ENCODE measurements around the gene GSE1.

GSE1 gene

GRCh38 chr16:85707528-85708095 lies 94.5 kb downstream of the GSE1 start:
- DNase-seq (ENCODE audit: low read depth), result no peak

- DNase-seq (ENCODE audit: low read depth), result no peak
Measured at GRCh38 chr16:85708338-85708737, 95.2 kb downstream of the GSE1 start.

DNA sequence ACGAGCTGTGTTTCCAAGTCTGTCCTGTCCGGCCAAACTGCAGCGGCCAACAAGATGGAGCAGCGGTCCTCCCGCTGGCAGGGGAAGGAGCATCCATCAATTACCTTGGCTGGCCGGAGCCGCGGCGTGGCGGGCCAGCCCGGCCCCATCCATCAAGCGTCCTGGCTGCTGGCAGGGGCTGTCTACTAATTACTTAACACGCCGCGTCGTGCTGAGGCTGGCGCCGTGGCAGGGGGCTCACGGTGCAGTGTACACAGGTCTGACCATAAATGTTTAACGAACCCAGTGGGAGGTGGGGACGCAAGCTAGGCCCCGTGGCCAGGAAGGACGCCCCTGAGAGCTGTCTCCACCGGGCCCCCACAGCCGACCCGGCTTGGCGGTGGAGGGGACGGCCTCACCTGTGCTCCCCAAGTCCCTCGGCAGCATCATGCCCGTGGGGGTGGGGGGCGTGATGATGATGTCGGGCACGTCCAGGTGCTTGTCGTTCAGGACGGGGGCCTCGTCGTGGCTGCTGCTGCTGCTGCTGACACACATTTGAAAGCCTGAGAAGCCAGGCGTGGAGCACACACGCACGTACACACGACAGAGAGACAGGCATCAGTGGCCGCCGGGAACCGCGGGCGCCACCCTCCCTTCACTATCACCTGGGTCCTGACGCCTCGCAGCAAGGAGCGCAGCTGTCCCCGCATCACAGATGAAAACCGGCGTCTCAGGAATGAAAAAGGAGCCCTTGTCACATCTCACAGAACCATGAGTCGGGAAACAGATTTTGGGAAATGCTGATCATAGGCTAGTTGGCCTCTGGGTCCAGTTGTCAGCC lies 96.9 kb downstream of the GSE1 start:
- no peak for DNase-seq (ENCODE audit: low read depth)

DNA sequence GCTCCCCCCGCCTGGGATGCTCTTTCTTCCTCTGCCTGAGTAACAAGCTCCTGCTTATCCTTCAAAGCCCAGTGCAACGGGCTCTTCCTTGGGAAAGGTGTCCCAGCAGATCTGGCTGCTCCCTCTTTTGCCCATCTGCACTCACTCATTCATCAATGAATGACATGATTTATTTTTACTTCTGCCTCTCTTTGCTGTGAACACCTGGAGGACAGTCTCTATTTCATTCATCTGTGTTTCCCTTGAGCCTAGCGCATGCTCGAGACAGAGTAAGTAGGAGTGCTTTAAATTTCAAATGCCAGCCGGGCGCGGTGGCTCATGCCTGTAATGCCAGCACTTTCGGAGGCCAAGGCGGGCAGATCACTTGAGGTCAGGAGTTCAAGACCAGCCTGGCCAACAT lies 97.6 kb downstream of the GSE1 start:
- no peak for DNase-seq (ENCODE audit: low read depth)

GRCh38 chr16:85711982-85712587 lies 99.0 kb downstream of the GSE1 start:
- DNase-seq (ENCODE audit: low read depth), result no peak

DNA sequence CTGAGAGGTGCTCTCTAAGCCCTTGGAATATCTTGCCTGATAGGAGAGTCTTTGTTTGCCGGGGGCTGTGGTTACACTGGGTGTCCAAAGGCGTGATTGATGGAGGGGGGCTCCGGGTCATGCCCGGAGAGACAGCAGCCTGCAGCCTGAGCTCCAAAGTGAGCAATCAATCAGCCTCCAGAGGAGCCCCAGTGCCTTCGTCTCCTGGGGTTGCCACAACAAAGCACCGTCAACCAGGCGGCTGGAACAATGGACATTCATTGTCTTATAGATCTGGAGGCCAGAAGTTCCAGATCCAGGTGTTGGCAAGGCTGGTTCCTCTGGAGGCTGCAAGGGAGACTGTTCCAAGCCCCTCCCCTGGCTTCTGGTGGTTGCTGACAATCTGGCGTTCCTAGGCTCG lies 99.7 kb downstream of the GSE1 start:
- no peak for DNase-seq (ENCODE audit: low read depth)

DNA sequence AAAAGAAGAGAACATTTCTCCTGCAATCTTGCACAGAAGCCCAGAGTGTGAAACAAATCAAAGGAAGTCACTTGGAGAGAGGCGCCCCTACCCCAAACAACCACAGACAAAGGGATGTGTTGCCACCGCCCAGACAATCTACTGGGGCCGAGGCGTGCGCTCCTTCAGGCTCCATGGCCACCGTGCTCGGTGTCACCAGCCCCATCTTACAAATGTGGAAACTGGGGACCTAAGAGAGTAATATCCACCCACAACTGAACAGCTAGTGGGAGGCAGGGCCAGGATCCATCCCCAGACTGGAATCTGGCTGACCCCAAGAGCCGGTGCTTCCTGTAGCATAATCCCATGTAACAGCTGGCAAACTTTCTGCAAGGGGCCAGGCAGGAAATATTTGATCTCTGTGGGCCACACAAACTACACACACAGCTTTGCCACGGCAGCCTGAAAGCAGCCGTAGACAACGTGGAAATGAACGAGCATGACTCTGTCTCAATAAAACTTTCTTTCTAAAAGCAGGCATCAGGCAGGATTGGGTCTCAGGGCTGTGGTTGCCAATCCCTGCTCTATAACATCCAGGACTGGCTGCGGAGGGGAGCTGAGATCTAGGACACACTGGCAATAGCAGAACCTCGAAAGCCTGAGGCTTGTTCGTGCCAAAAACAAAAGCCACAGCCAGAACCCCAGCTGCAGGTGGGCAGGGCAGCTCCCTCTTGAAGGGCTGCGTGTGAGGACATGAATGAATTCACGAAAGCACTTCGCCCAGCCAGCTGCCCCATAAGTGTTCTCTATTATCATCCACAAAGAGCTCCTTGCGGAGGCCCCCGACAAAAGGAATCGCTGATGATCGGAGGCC lies 102.3 kb downstream of the GSE1 start:
- DNase-seq (ENCODE audit: low read depth), result peak; percentile 24

- DNase-seq (ENCODE audit: low read depth), result no peak
Measured at GRCh38 chr16:85716022-85716679, 103.0 kb downstream of the GSE1 start.

DNA sequence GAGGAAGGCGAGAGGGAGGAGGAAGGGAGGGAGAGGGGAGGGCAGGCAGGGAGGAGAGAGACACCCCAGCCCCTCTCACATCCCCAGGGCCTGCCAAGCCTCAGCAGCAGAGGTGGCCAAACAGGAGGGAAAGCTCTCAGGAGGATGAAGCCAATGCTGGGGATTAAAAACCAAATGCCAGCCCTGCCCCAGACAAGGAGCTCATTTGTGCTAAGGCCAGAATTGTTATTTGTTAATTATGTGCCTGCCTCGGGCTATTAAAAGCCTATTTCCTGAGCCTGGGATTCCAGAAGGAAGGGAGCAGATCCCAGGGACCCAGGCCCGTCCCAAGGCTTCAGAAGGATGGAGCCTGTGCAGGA lies 103.5 kb downstream of the GSE1 start:
- DNase-seq (ENCODE audit: low read depth), result no peak

DNA sequence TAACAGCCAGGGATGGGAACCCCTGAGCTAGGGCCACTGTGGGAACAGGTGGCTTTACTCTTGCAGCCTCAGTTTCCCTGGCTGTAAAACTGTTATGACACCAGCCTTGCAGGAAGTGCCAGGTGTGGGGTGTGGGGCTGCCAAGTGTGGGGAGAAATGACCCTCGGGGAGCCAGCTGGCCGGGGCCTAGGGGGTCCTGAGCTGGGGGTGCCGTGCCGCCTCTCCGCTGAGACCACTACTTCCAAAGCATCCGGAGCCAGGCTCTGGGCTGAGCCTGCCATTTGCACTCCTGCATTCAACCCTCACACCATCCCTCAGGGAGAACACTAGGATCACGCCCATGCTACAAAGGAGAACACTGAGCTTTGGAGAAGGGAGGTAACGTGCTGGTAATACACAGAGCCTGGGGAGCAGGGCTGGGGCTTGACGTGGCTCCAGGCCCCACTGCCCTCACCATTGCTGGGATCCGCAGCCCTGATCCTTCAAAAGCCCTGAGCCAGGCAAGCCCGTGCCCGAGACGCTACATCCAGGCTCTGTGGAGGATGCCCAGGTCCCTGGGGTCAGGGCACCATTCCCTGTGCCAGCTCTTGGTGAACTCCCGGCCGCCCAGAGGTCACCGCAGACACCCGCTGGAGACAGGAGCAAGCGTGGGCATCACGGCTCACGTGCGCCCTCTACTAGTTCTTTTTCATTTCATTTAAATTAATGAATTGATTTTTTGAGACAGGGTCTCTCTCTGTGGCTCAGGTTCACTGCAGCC lies 104.5 kb downstream of the GSE1 start:
- DNase-seq (ENCODE audit: low read depth), result peak; percentile 41

DNA sequence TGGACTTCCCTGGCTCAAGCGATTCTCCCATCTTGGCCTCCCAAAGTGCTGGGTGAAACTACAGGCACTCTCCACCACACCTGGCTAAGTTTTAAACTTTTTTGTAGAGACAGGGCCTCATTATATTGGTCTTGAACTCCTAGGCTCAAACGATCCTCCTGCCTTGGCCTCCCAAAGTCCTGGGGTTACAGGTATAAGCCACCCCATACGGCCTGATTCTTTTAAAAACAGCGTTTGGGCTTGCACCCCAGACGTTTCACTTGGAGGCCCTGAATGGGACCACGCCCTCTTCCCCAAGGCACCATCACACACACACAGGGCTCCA lies 105.0 kb downstream of the GSE1 start:
- no peak for DNase-seq (ENCODE audit: low read depth)

- no peak for DNase-seq (ENCODE audit: low read depth)
Measured at GRCh38 chr16:85718682-85719081, 105.6 kb downstream of the GSE1 start.

- no peak for DNase-seq (ENCODE audit: low read depth)
Measured at GRCh38 chr16:85719605-85720301, 106.6 kb downstream of the GSE1 start.

DNA sequence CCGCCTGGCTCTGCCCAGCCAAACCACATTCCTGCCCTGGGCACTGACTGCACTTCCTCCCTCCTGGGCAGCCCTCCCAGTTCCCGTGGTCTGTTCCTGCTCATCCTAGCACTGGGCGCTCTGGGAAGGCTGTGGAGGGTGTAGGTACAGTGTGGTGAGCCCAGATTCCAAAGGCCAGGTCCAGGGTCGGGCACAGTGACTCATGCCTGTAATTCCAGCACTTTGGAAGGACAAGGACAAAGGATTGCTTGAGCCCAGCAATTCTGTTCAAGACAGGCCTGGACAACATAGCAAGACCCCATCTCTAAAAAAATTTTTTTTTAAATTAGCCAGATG lies 107.1 kb downstream of the GSE1 start:
- no peak for DNase-seq (ENCODE audit: low read depth)

DNA sequence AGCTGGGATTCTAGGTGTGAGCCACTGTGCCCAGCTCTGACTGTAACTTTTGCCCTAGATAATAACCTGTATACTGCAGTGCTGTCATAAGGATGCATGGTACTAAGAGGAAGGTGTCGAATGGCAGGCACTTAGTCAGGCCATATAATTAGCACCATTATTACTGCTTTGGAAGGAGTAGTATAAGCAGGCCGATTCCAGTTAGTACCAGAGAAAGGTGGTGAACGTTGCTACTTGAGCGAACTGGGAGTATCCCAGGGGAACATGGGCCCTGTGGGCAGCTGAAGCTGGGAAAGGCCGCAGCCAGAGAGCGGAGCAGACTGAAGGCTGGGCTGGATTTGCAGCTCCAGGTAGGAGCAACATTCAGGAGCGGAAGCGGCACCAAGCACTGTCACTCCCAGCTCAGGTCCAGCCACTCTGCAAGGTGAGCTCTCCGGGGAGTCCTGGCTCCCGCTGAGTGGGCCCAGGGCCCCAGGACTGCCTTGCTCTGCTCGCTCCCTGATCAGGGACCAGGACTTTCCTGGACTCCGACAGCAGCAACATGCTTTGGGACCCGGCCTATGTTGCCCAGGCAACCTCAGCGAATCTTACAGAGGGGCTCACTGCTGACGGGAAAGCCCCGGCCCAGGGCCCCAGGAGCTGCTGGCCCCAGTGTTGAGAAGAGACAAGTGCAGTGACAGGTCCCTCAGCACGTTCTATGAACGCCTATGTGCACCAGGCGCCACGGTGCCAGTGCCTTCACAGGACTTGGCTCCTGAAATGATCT lies 109.2 kb downstream of the GSE1 start:
- DNase-seq (ENCODE audit: low read depth), result no peak

DNA sequence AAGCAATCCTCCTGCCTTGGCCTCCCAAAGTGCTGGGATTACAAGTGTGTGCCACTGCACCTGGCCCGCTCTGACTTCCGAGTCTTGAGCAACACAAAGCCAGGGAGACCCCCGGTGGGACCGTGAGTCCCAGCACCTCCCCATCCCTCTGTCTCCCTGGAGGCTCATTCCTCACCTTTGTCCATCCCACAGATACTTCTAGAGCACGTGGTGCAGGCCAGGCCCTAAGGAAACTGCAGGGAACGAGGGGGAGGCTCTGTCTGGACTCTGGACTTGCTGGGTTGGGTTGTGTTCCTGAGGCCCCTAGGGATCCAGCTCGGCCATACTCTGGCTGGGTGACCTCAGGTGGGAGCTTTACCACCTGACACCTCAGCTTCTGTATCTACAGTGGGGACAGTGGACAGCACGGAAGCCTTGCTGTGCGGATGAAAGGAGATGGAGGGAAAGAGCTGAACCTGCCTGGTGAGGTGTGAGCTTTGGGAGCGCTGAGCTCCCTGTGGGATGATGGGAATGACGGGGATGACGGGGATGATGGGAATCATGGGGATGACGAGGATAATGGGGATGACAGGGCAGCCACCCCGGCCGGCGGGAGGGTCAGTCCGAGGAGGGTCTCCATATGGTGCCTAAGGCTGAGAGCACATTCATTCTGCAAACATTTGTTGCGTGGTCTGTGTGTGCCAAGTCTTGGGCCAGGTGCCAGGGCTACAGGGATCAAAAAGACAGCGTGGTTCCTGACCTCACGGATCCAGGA lies 111.2 kb downstream of the GSE1 start:
- no peak for DNase-seq (ENCODE audit: low read depth)

- no peak for DNase-seq (ENCODE audit: low read depth)
Measured at GRCh38 chr16:85724936-85725335, 111.8 kb downstream of the GSE1 start.
